Neural progenitor cell (in vitro differentiated cells): ENCODE data around the gene HIBADH. TPM values are rescaled to one million over a fixed set of nuclear protein-coding genes. Genes with fewer than 3 reads are reported as not detected.
A peak's percentile ranks its signal among the peaks of the same experiment; 100 is the strongest.
"Not testable (repeated sequence)": the region's sequence is repeated elsewhere in the genome, so short reads cannot be mapped to it uniquely, and the experiment has no call there.

Experiments
- DNase-seq: peaks from one replicate; pipeline ENCODE4 v3.0.0-alpha.2; 2016; ENCODE audit warnings: low spot score
- H2AFZ ChIP-seq: fragments of 200-600 bp; sonication (generic); replicated peaks from 2 replicates; pipeline ENCODE4 v1.6.1; 2016; ENCODE audit warnings: antibody characterized with exemption
- H3F3A ChIP-seq: fragments of 200-600 bp; sonication (generic); 2 replicates; pipeline ENCODE4 v1.6.1; 2016; ENCODE audit warnings: antibody characterized with exemption, low read depth
- H3K27ac ChIP-seq: fragments of 200-600 bp; sonication (generic); 2 replicates; pipeline ENCODE4 v1.5.1; 2016; ENCODE audit warnings: mild to moderate bottlenecking
- H3K27me3 ChIP-seq: fragments of 200-600 bp; sonication (generic); 2 replicates; pipeline ENCODE4 v1.6.1; 2016; ENCODE audit warnings: mild to moderate bottlenecking, moderate library complexity
- H3K36me3 ChIP-seq: fragments of 200-600 bp; sonication (generic); 2 replicates; pipeline ENCODE4 v1.5.1; 2016
- H3K4me1 ChIP-seq: fragments of 200-600 bp; sonication (generic); 2 replicates; pipeline ENCODE4 v1.6.1; 2016; ENCODE audit warnings: mixed run types
- H3K4me2 ChIP-seq: fragments of 200-600 bp; sonication (generic); 2 replicates; pipeline ENCODE4 v1.6.1; 2016
- H3K4me3 ChIP-seq: fragments of 200-600 bp; sonication (generic); 2 replicates; pipeline ENCODE4 v1.5.1; 2016
- H3K79me2 ChIP-seq: fragments of 200-600 bp; sonication (generic); 2 replicates; pipeline ENCODE4 v1.6.1; 2016; ENCODE audit warnings: low read depth
- H3K9ac ChIP-seq: fragments of 200-600 bp; sonication (generic); 2 replicates; pipeline ENCODE4 v1.6.1; 2016
- H3K9me3 ChIP-seq: fragments of 200-600 bp; sonication (generic); 2 replicates; pipeline ENCODE4 v1.5.1; 2016; ENCODE audit warnings: low read depth
- H4K20me1 ChIP-seq: fragments of 200-600 bp; sonication (generic); 2 replicates; pipeline ENCODE4 v1.6.1; 2016; ENCODE audit warnings: low read depth
- H3K27ac Mint-ChIP-seq: 3 replicates; pipeline ENCODE4 v1.8.0; 2021; ENCODE audit warnings: mixed read lengths
- H3K27me3 Mint-ChIP-seq: 2 replicates; pipeline ENCODE4 v1.8.0; 2022; ENCODE audit warnings: low read depth, mild to moderate bottlenecking, inconsistent platforms, moderate library complexity, mixed read lengths; ENCODE audit not compliant: insufficient read depth
- H3K36me3 Mint-ChIP-seq: 3 replicates; pipeline ENCODE4 v1.8.0; 2021; ENCODE audit warnings: mixed read lengths
- H3K4me1 Mint-ChIP-seq: 3 replicates; pipeline ENCODE4 v1.8.0; 2021; ENCODE audit warnings: mixed read lengths
- H3K4me3 Mint-ChIP-seq: 3 replicates; pipeline ENCODE4 v1.8.0; 2021; ENCODE audit warnings: mild to moderate bottlenecking, moderate library complexity, mixed read lengths
- H3K9me3 Mint-ChIP-seq: 3 replicates; pipeline ENCODE4 v1.8.0; 2020; ENCODE audit warnings: mixed read lengths
- EZH2 ChIP-seq: fragments of 200-600 bp; sonication (generic); IDR thresholded peaks from 2 replicates; pipeline ENCODE4 v1.6.1; 2017; ENCODE audit warnings: antibody characterized with exemption, mild to moderate bottlenecking, moderate library complexity
- EZH2phosphoT487 ChIP-seq: fragments of 200-600 bp; sonication (generic); IDR thresholded peaks from 2 replicates; pipeline ENCODE4 v1.6.1; 2017; ENCODE audit warnings: antibody characterized with exemption
- total RNA-seq: library from RNA; depleted of rRNA; stranded (reverse); fragments of >200 nt; gene quantifications from 2 replicates; pipeline ENCODE4 v1.2.3, GENCODE V29; 2015; ENCODE audit warnings: low replicate concordance
- TF ChIP-seq, protein P1 (sequence below): fragments of 200-600 bp; sonication (generic); IDR thresholded peaks from 2 replicates; pipeline ENCODE4 v1.5.1; 2017; ENCODE audit warnings: antibody characterized with exemption, mild to moderate bottlenecking

Gene HIBADH
- total RNA-seq, 1 donor from 2014 or later, result 88.6 TPM

GRCh38 chr7:27581119-27581518 lies 81.6 kb downstream of the HIBADH start:
- Histone ChIP-seq H4K20me1 (peaks cover 1% of the 10 kb centered on the region), H3K36me3 (no peaks in the 10 kb centered on the region), H3K4me2 (peak overlapping the region; percentile 33), H3K9me3 (no peaks in the 10 kb centered on the region), H3K4me3 (no peak overlapping the region), H3K27ac (no peak overlapping the region), H3K4me1 (peaks cover 35% of the 10 kb centered on the region), H3K9ac (no peak overlapping the region), H3K79me2 (no peaks in the 10 kb centered on the region), H3K27me3 (no peaks in the 10 kb centered on the region), H3F3A (no peaks in the 10 kb centered on the region), H2AFZ (no peak overlapping the region)
- H3K4me1 Mint-ChIP-seq, result peaks cover 10% of the 10 kb centered on the region
- no peak for DNase-seq
- no peaks in the 10 kb centered on the region for H3K36me3 Mint-ChIP-seq
- no peak overlapping the region for H3K4me3 Mint-ChIP-seq
- H3K9me3 Mint-ChIP-seq, result no peaks in the 10 kb centered on the region
- H3K27ac Mint-ChIP-seq, result no peak overlapping the region
- TF ChIP-seq EZH2 (no peak), EZH2phosphoT487 (no peak)
- TF ChIP-seq, protein P1, sequence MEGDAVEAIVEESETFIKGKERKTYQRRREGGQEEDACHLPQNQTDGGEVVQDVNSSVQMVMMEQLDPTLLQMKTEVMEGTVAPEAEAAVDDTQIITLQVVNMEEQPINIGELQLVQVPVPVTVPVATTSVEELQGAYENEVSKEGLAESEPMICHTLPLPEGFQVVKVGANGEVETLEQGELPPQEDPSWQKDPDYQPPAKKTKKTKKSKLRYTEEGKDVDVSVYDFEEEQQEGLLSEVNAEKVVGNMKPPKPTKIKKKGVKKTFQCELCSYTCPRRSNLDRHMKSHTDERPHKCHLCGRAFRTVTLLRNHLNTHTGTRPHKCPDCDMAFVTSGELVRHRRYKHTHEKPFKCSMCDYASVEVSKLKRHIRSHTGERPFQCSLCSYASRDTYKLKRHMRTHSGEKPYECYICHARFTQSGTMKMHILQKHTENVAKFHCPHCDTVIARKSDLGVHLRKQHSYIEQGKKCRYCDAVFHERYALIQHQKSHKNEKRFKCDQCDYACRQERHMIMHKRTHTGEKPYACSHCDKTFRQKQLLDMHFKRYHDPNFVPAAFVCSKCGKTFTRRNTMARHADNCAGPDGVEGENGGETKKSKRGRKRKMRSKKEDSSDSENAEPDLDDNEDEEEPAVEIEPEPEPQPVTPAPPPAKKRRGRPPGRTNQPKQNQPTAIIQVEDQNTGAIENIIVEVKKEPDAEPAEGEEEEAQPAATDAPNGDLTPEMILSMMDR, result no peak
- H3K27me3 Mint-ChIP-seq, result no peaks in the 10 kb centered on the region

DNA sequence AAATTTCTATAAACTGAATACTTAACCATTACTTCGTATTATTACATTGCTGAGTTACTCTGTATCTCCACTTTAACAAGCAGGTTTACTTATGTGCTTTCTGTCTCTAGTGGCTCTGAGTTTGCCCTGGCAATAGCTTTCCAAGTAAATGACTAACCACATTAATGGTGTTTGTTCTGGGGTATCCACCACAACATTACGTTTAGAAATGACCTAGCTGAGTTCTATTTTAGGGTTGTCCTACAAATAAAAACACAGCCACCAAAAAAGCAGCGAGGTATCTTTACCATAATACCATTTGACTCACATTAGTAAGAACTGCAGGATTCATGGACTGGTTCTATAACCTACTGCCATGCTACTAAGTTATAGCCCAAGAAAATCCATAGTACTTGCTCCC lies 83.1 kb downstream of the HIBADH start:
- H3K9ac ChIP-seq, result no peak overlapping the region
- peaks cover 11% of the 10 kb centered on the region for H3K4me1 Mint-ChIP-seq
- H3K9me3 ChIP-seq, result no peaks in the 10 kb centered on the region
- H3K4me1 ChIP-seq, result peaks cover 35% of the 10 kb centered on the region
- peaks cover 8% of the 10 kb centered on the region for H4K20me1 ChIP-seq
- no peak overlapping the region for H3K4me3 ChIP-seq
- H3K36me3 Mint-ChIP-seq, result no peaks in the 10 kb centered on the region
- H2AFZ ChIP-seq, result no peak overlapping the region
- no peak for TF ChIP-seq EZH2
- no peaks in the 10 kb centered on the region for H3K27me3 ChIP-seq
- no peaks in the 10 kb centered on the region for H3F3A ChIP-seq
- no peak overlapping the region for H3K27ac Mint-ChIP-seq
- no peaks in the 10 kb centered on the region for H3K36me3 ChIP-seq
- H3K27me3 Mint-ChIP-seq, result no peaks in the 10 kb centered on the region
- DNase-seq, result no peak
- H3K79me2 ChIP-seq, result no peaks in the 10 kb centered on the region
- no peak overlapping the region for H3K27ac ChIP-seq
- no peak overlapping the region for H3K4me2 ChIP-seq
- H3K4me3 Mint-ChIP-seq, result no peak overlapping the region
- H3K9me3 Mint-ChIP-seq, result no peaks in the 10 kb centered on the region

DNA sequence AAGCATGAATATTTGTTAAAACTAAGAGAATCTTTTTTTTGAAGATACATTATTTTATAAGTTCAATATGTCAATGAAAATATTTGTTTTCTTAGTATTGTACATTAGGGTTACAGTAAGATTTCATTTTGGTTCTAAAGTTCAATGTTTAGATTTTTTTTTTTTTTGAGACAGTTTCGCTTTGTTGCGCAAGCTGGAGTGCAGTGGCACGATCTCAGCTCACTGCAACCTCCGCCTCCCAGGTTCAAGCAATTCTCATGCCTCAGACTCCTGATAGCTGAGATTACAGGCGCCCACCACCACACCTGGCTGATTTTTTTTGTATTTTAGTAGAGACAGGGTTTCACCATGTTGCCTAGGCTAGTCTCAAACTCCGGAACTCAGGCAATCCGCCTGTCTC lies 84.5 kb downstream of the HIBADH start:
- not testable (repeated sequence) for H3K27me3 ChIP-seq, H3K36me3 ChIP-seq, DNase-seq, H3F3A ChIP-seq, H3K27me3 Mint-ChIP-seq, H4K20me1 ChIP-seq, H3K9me3 Mint-ChIP-seq, H3K4me2 ChIP-seq, H2AFZ ChIP-seq, H3K27ac ChIP-seq, H3K27ac Mint-ChIP-seq, H3K79me2 ChIP-seq, H3K36me3 Mint-ChIP-seq, H3K9ac ChIP-seq, H3K4me3 ChIP-seq, H3K9me3 ChIP-seq, H3K4me3 Mint-ChIP-seq
- peaks cover 35% of the 10 kb centered on the region for H3K4me1 ChIP-seq
- peaks cover 11% of the 10 kb centered on the region for H3K4me1 Mint-ChIP-seq

GRCh38 chr7:27576360-27576944 lies 86.2 kb downstream of the HIBADH start:
- H3K4me1 Mint-ChIP-seq, result peaks cover 11% of the 10 kb centered on the region
- Histone ChIP-seq H3K27me3 (no peaks in the 10 kb centered on the region), H3K4me2 (no peak overlapping the region), H3K4me3 (no peak overlapping the region), H3K9me3 (no peaks in the 10 kb centered on the region), H2AFZ (no peak overlapping the region), H3K36me3 (no peaks in the 10 kb centered on the region), H4K20me1 (peaks cover 8% of the 10 kb centered on the region), H3K79me2 (no peaks in the 10 kb centered on the region), H3K4me1 (peaks cover 19% of the 10 kb centered on the region), H3K9ac (no peak overlapping the region), H3F3A (no peaks in the 10 kb centered on the region), H3K27ac (no peak overlapping the region)
- no peaks in the 10 kb centered on the region for H3K27me3 Mint-ChIP-seq
- TF ChIP-seq EZH2phosphoT487 (no peak), EZH2 (no peak)
- TF ChIP-seq, protein P1, result peak; percentile 78
- H3K4me3 Mint-ChIP-seq, result no peak overlapping the region
- no peaks in the 10 kb centered on the region for H3K36me3 Mint-ChIP-seq
- peak; percentile 47 for DNase-seq
- no peak overlapping the region for H3K27ac Mint-ChIP-seq
- no peaks in the 10 kb centered on the region for H3K9me3 Mint-ChIP-seq
